Kidney (tissue), 14 donors: ENCODE results near the gene NGB. TPM values are rescaled to one million over a fixed set of nuclear protein-coding genes. Genes with fewer than 3 reads are reported as not detected.

Experiments
- DNase-seq, 5 donors: peaks; one replicate each; pipeline ENCODE4 v3.0.0-alpha.2; 2013 to 2020
- FAIRE-seq: peaks from 2 replicates; lab custom pipeline; 2012; peaks lifted over from hg19 to GRCh38; lab: Jason Lieb, UNC
- H3K27ac ChIP-seq, 2 donors: one replicate each; pipeline ENCODE4 v1.7.0; 2013; ENCODE audit warnings: low read depth in 2 of 2, low read length in 2 of 2, inconsistent platforms in 1 of 2
- H3K27me3 ChIP-seq: one replicate; pipeline ENCODE4 v1.7.1; 2013; ENCODE audit warnings: low read length, inconsistent platforms; ENCODE audit not compliant: control insufficient read depth, insufficient read depth
- H3K36me3 ChIP-seq, 3 donors: one replicate each; pipeline versions ENCODE4 v1.7.0 to v1.7.1; 2013; ENCODE audit warnings: low read length in 3 of 3, control low read depth in 1 of 3, inconsistent platforms in 1 of 3; ENCODE audit not compliant: insufficient read depth in 3 of 3, control insufficient read depth in 2 of 3
- H3K4me1 ChIP-seq, 3 donors: one replicate each; pipeline versions ENCODE4 v1.7.0 to v1.7.1; 2013; ENCODE audit warnings: low read length in 3 of 3, inconsistent platforms in 1 of 3, low read depth in 1 of 3; ENCODE audit not compliant: control insufficient read depth in 2 of 3, insufficient read depth in 2 of 3
- H3K4me3 ChIP-seq, 3 donors: one replicate each; pipeline versions ENCODE4 v1.7.0 to v1.8.1; 2013; ENCODE audit warnings: low read length in 3 of 3, control low read depth in 1 of 3, inconsistent platforms in 1 of 3
- H3K9ac ChIP-seq, 3 donors: one replicate each; pipeline versions ENCODE4 v1.7.0 to v1.7.1; 2013; ENCODE audit warnings: low read length in 3 of 3, control low read depth in 1 of 3, inconsistent platforms in 1 of 3
- H3K9me3 ChIP-seq, 3 donors: one replicate each; pipeline versions ENCODE4 v1.7.0 to v1.7.1; 2013; ENCODE audit warnings: low read length in 3 of 3, control low read depth in 1 of 3, inconsistent platforms in 1 of 3; ENCODE audit not compliant: control insufficient read depth in 2 of 3, insufficient read depth in 1 of 3
- intact Hi-C: fragments of 100-400 bp; cut with DNase I; formaldehyde crosslinking; loops from one replicate; pipeline ENCODE4 v1.11.1; 2022
- polyA plus RNA-seq: library from polyadenylated mRNA; stranded (reverse); fragments of 350-450 nt; fragmentation: Illumina TruSeq; extraction: RNeasy Lipid Tissue Mini Kit (QIAGEN cat#74804); gene quantifications from one replicate; pipeline ENCODE4 v1.2.3, GENCODE V29; 2014; ENCODE audit warnings: low read depth, low replicate concordance; ENCODE audit not compliant: insufficient read depth
- total RNA-seq: library from RNA; stranded (reverse); fragmentation: NEBNext Ultra II Directional; extraction: Animal tissue kit (Norgen Biotek cat#: 25700); gene quantifications from one replicate; pipeline ENCODE4 v1.2.1, GENCODE V29; 2021
- TF ChIP-seq, protein P1 (sequence below): IDR thresholded peaks from 3 replicates; pipeline ENCODE4 v1.5.1; 2012; ENCODE audit warnings: mild to moderate bottlenecking, moderate library complexity, borderline replicate concordance; ENCODE audit not compliant: insufficient read depth; ENCODE audit errors: extremely low read depth
- donor health status: control.
- donor health status: control.
- donor health status: control.
- donor health status: control.
- donor health status: control.
- donor health status: DM: yes; HTN: yes; CAD: no.
- donor health status: Normal renal cell carcinoma (clear cell type).

NGB gene
- total and polyA plus RNA-seq, 2 donors from 2014 or later = not detected

DNA sequence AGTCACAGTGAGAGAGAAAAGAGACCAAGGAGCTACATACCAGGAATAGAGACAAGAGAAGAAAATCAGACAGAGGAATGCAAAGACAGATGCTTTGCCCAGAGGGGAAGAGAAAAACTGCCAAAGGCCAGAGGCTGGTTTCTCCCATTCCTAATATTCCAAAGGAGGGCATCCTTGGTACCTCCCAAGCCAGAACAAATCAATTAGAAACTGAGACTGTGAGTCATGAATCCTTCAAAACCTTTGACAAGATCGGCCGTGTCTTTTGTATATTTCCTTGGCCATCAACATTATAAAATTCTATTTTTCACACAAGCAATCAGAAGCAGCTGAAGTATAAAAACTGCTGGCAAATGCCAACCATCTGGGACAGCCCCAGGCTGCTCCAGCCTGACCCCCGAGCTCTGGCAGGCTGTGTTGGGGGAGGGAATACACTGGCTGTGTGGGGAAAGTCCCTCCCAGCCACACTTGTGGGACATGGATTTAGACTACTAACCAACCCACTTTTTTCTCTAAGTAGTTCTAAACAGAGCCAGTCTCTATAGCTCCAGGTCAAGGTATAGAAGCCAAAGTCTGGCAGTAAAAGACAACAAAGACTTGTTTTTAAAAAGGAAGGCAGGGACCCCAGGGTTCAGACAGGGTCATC is 36.0 kb upstream of the NGB start:
- TF ChIP-seq, protein P1, sequence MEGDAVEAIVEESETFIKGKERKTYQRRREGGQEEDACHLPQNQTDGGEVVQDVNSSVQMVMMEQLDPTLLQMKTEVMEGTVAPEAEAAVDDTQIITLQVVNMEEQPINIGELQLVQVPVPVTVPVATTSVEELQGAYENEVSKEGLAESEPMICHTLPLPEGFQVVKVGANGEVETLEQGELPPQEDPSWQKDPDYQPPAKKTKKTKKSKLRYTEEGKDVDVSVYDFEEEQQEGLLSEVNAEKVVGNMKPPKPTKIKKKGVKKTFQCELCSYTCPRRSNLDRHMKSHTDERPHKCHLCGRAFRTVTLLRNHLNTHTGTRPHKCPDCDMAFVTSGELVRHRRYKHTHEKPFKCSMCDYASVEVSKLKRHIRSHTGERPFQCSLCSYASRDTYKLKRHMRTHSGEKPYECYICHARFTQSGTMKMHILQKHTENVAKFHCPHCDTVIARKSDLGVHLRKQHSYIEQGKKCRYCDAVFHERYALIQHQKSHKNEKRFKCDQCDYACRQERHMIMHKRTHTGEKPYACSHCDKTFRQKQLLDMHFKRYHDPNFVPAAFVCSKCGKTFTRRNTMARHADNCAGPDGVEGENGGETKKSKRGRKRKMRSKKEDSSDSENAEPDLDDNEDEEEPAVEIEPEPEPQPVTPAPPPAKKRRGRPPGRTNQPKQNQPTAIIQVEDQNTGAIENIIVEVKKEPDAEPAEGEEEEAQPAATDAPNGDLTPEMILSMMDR = no peak
- DNase-seq (no peak), FAIRE-seq (no peak)
- Histone ChIP-seq H3K36me3 (peaks cover 0 to 18% (median 6%) of the 10 kb centered on the region in 3 donors), H3K9ac (no peak overlapping the region), H3K4me3 (no peak overlapping the region), H3K4me1 (no peaks in the 10 kb centered on the region), H3K9me3 (no peaks in the 10 kb centered on the region), H3K27me3 (no peaks in the 10 kb centered on the region), H3K27ac (peak overlapping the region in 1 of 2 donors; percentile 45)
- intact Hi-C loops = no loop called here

DNA sequence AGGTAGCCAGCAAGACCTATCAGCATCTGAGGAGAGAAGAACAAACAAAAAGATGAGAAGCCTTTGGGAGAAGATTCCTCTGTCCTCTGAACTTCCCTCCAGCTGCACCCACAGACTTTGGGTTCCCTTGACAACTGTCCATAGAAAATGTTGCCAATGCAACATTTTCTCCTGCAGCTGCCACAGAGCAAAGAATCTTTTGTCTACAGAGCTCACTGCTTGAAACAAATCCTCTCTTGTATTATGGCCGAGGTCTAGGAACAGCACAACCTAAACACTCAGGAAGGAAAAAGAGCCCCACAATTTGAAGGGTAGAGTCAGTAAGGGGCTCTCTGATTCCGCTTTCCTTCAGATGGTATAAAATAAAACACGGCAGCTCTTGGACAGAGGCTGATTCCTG is 35.4 kb upstream of the NGB start:
- no peaks in the 10 kb centered on the region for H3K27me3 ChIP-seq
- TF ChIP-seq, protein P1 = no peak
- DNase-seq = no peak
- H3K27ac ChIP-seq = no peak overlapping the region
- intact Hi-C loops = no loop called here
- peaks cover 0 to 18% (median 6%) of the 10 kb centered on the region in 3 donors for H3K36me3 ChIP-seq
- no peak overlapping the region for H3K4me3 ChIP-seq
- FAIRE-seq = no peak
- no peaks in the 10 kb centered on the region for H3K9me3 ChIP-seq
- H3K4me1 ChIP-seq = no peaks in the 10 kb centered on the region
- no peak overlapping the region for H3K9ac ChIP-seq

DNA sequence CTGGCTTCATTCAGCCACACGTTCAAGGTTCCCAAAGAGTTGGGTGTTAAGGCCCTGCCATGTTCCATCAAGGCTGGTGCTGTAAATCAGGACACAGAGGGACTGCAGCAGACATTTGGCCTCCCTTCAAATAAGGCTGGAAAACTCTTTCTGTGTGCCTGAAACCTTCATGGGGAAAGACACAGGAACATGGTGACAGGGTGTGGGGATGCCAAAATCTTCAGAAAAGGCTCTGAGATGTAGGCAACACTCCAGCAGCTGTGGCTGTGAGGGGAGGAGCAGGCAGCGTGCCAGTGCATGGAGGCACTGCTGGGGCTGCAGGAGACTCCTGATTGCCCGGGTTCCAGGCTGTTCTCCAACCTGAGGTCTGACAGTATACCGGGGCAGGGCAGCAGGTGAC is 34.7 kb upstream of the NGB start:
- FAIRE-seq = no peak
- no peak overlapping the region for H3K4me3 ChIP-seq
- no peaks in the 10 kb centered on the region for H3K9me3 ChIP-seq
- H3K36me3 ChIP-seq = peaks cover 0 to 18% (median 6%) of the 10 kb centered on the region in 3 donors
- TF ChIP-seq, protein P1 = no peak
- DNase-seq = no peak
- no peaks in the 10 kb centered on the region for H3K27me3 ChIP-seq
- intact Hi-C loops = no loop called here
- H3K4me1 ChIP-seq = peaks cover 0 to 2% (median 0%) of the 10 kb centered on the region in 3 donors
- no peak overlapping the region for H3K9ac ChIP-seq
- no peak overlapping the region for H3K27ac ChIP-seq
